ENCODE measurements around the gene PRDM1.

GRCh38 chr6:106149472-106150069 is 63.4 kb downstream of the PRDM1 start:
- TF ChIP-seq POLR2A (IDR thresholded peaks at IDR 0.05) (no peak), CTCF (IDR thresholded peaks at IDR 0.05) (no peak)

Data from esophagus squamous epithelium (tissue), 4 donors.